ENCODE measurements around the gene HTT. TPM values are rescaled to one million over a fixed set of nuclear protein-coding genes. Genes with fewer than 3 reads are reported as not detected.

Gene HTT
- total RNA-seq, 1 experiment from 2014 or later = 37.4 TPM

DNA sequence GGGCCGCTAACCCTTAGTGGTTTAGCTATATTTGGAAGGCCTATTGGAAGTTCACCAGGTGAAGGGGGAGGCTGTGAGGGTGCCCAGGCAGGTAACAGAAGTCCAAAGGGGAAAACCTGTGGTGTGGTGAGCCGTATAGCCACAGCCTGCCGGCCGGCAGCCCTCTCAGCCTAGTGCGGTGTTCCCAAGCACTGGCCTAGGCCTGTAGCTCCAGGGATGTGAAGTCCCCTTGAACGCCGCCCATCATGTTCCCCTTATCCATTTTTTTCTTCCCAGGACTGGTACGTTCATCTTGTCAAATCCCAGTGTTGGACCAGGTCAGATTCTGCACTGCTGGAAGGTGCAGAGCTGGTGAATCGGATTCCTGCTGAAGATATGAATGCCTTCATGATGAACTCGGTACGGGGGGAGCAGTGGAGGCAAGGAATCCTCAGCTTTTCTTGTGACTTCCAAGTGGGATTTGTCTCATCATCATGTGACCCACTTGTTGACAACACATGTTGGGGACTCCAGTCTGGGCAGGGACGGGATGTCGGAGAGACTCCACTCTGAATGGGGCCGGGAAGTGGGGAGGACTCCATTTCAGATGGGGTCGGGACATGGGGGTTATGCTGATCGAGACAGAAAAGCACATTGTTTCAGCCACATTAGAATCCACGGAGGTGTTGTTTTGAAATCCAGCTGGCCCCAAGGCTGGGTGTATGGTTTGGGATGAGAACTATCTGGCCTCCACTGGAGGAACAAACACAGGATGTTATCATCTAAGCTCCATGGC is 135.3 kb downstream of the HTT start:
- Histone ChIP-seq H3K4me2 (ENCODE audit: low read length) (no peak overlapping the region), H3K9me3 (ENCODE audit: control insufficient read depth in 1 of 2, insufficient read depth in 1 of 2, low read depth in 1 of 2, low read length in 2 of 2) (no peaks in the 10 kb centered on the region), H2AFZ (ENCODE audit: low read depth, low read length, poor library complexity, severe bottlenecking) (no peak overlapping the region), H3K9ac (ENCODE audit: low read length) (no peak overlapping the region), H3K27ac (ENCODE audit: low read depth, low read length) (no peak overlapping the region), H3K4me3 (replicated peaks in 1 of 2; ENCODE audit: low read depth in 1 of 2, low read length in 2 of 2) (no peak overlapping the region), H3K27me3 (ENCODE audit: insufficient read depth, low read length) (no peaks in the 10 kb centered on the region), H3K9me2 (ENCODE audit: insufficient read depth) (no peaks in the 10 kb centered on the region), H3K4me1 (ENCODE audit: control insufficient read depth in 1 of 2, insufficient read depth in 2 of 2, low read length in 2 of 2) (no peaks in the 10 kb centered on the region), H3K79me2 (ENCODE audit: insufficient read depth, low read length) (no peaks in the 10 kb centered on the region), H3K36me3 (ENCODE audit: control insufficient read depth in 1 of 2, insufficient read depth in 2 of 2, low read length in 2 of 2) (peaks cover 12 to 29% of the 10 kb centered on the region in 2 experiments), H4K20me1 (ENCODE audit: insufficient read depth) (no peaks in the 10 kb centered on the region)
- DNase-seq (ENCODE audit: low read depth, low spot score) (no peak), ATAC-seq (no peak)
- intact Hi-C loops (cut with micrococcal nuclease) = no loop called here
- TF ChIP-seq JUND (IDR thresholded peaks at IDR 0.05) (no peak), TCF7L2 (IDR thresholded peaks at IDR 0.05; ENCODE audit: borderline replicate concordance, extremely low read depth, insufficient read depth, insufficient read length) (no peak), YY1 (IDR thresholded peaks at IDR 0.05; ENCODE audit: extremely low read depth, insufficient replicate concordance, low read depth, low read length) (no peak), ZFX (IDR thresholded peaks at IDR 0.05) (no peak), SIN3A (IDR thresholded peaks at IDR 0.05; ENCODE audit: low read depth) (no peak), FOSL1 (IDR thresholded peaks at IDR 0.05; ENCODE audit: low read depth) (no peak), ZNF274 (IDR thresholded peaks at IDR 0.05; ENCODE audit: low read depth, low read length) (no peak), RAD21 (IDR thresholded peaks at IDR 0.05; ENCODE audit: low read depth) (no peak), SRF (IDR thresholded peaks at IDR 0.05; ENCODE audit: low read depth) (no peak), POLR2A (IDR thresholded peaks at IDR 0.05; ENCODE audit: borderline replicate concordance, extremely low read depth, insufficient read depth, insufficient read length) (no peak), SP1 (IDR thresholded peaks at IDR 0.05; ENCODE audit: low read depth) (no peak), EGR1 (IDR thresholded peaks at IDR 0.05; ENCODE audit: low read depth) (no peak)
- TF ChIP-seq, protein P1, sequence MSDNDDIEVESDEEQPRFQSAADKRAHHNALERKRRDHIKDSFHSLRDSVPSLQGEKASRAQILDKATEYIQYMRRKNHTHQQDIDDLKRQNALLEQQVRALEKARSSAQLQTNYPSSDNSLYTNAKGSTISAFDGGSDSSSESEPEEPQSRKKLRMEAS (IDR thresholded peaks at IDR 0.05) = no peak
- TF ChIP-seq, protein P2, sequence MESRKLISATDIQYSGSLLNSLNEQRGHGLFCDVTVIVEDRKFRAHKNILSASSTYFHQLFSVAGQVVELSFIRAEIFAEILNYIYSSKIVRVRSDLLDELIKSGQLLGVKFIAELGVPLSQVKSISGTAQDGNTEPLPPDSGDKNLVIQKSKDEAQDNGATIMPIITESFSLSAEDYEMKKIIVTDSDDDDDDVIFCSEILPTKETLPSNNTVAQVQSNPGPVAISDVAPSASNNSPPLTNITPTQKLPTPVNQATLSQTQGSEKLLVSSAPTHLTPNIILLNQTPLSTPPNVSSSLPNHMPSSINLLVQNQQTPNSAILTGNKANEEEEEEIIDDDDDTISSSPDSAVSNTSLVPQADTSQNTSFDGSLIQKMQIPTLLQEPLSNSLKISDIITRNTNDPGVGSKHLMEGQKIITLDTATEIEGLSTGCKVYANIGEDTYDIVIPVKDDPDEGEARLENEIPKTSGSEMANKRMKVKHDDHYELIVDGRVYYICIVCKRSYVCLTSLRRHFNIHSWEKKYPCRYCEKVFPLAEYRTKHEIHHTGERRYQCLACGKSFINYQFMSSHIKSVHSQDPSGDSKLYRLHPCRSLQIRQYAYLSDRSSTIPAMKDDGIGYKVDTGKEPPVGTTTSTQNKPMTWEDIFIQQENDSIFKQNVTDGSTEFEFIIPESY (IDR thresholded peaks at IDR 0.05; ENCODE audit: extremely low read depth, insufficient replicate concordance, low read length) = no peak
- TF ChIP-seq, protein P3, sequence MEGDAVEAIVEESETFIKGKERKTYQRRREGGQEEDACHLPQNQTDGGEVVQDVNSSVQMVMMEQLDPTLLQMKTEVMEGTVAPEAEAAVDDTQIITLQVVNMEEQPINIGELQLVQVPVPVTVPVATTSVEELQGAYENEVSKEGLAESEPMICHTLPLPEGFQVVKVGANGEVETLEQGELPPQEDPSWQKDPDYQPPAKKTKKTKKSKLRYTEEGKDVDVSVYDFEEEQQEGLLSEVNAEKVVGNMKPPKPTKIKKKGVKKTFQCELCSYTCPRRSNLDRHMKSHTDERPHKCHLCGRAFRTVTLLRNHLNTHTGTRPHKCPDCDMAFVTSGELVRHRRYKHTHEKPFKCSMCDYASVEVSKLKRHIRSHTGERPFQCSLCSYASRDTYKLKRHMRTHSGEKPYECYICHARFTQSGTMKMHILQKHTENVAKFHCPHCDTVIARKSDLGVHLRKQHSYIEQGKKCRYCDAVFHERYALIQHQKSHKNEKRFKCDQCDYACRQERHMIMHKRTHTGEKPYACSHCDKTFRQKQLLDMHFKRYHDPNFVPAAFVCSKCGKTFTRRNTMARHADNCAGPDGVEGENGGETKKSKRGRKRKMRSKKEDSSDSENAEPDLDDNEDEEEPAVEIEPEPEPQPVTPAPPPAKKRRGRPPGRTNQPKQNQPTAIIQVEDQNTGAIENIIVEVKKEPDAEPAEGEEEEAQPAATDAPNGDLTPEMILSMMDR (IDR thresholded peaks at IDR 0.05 in 2 of 3, conservative IDR thresholded peaks at IDR 0.05 in 1 of 3; ENCODE audit: borderline replicate concordance in 1 of 3, insufficient read depth in 1 of 3, low read depth in 2 of 3, low read length in 2 of 3) = no peak
- ChIA-PET RAD21 (ENCODE audit: low non-redundant PET in 1 of 2, low total read pairs in 2 of 2, uncharacterized antibody in 2 of 2, unreplicated experiment in 2 of 2) (no interaction called here), POLR2A (no interaction called here), CTCF (no interaction called here)
- BruUV-seq (replicated peaks) = no TSS peak
